HG02763 (cell line): Measurements from ENCODE around the gene HERC2.

Source experiments
- ATAC-seq: cut with Tn5 transposase; IDR thresholded peaks from one replicate; pipeline ENCODE4 v1.9.1; 2021; ENCODE audit warnings: mild to moderate bottlenecking, moderate library complexity; ENCODE audit not compliant: unreplicated experiment

HERC2 gene

GRCh38 chr15:28114721-28115622, 207.0 kb downstream of the HERC2 start:
- no peak for ATAC-seq

GRCh38 chr15:28114114-28114455, 207.9 kb downstream of the HERC2 start:
- no peak for ATAC-seq

- ATAC-seq = no peak
Measured at GRCh38 chr15:28113394-28114113, 208.4 kb downstream of the HERC2 start.

- no peak for ATAC-seq
Measured at GRCh38 chr15:28112962-28113361, 209.0 kb downstream of the HERC2 start.

GRCh38 chr15:28112101-28112760, 209.7 kb downstream of the HERC2 start:
- ATAC-seq = no peak

GRCh38 chr15:28111543-28111942, 210.4 kb downstream of the HERC2 start:
- ATAC-seq = no peak

- ATAC-seq = no peak
Measured at GRCh38 chr15:28110481-28110881, 211.5 kb downstream of the HERC2 start.

GRCh38 chr15:28109626-28110455, 212.1 kb downstream of the HERC2 start:
- ATAC-seq = no peak

- ATAC-seq = no peak
Measured at GRCh38 chr15:28107904-28108275, 214.1 kb downstream of the HERC2 start.

GRCh38 chr15:28107111-28107903, 214.7 kb downstream of the HERC2 start:
- ATAC-seq = no peak

GRCh38 chr15:28106294-28107110, 215.5 kb downstream of the HERC2 start:
- no peak for ATAC-seq

- no peak for ATAC-seq
Measured at GRCh38 chr15:28105793-28106192, 216.2 kb downstream of the HERC2 start.

- ATAC-seq = no peak
Measured at GRCh38 chr15:28105224-28105791, 216.7 kb downstream of the HERC2 start.

GRCh38 chr15:28104326-28104725, 217.7 kb downstream of the HERC2 start:
- no peak for ATAC-seq

GRCh38 chr15:28103831-28104230, 218.1 kb downstream of the HERC2 start:
- ATAC-seq = no peak

- no peak for ATAC-seq
Measured at GRCh38 chr15:28101983-28102441, 220.0 kb downstream of the HERC2 start.

- ATAC-seq = no peak
Measured at GRCh38 chr15:28101201-28101600, 220.8 kb downstream of the HERC2 start.

- ATAC-seq = no peak
Measured at GRCh38 chr15:28100516-28101195, 221.3 kb downstream of the HERC2 start.
